Urinary bladder (tissue), 4 donors: ENCODE results near the gene ARPC4. TPM values are rescaled to one million over a fixed set of nuclear protein-coding genes. Genes with fewer than 3 reads are reported as not detected.

Experiments used
- DNase-seq: peaks from one replicate; pipeline ENCODE4 v3.0.0-alpha.2; 2015; ENCODE audit errors: extremely low spot score
- H3K27ac ChIP-seq: one replicate; pipeline ENCODE4 v1.5.1; 2013; ENCODE audit warnings: low read depth, mild to moderate bottlenecking, moderate library complexity
- H3K36me3 ChIP-seq: one replicate; pipeline ENCODE4 v1.6.1; 2013; ENCODE audit warnings: mild to moderate bottlenecking, moderate library complexity; ENCODE audit not compliant: insufficient read depth
- H3K4me1 ChIP-seq: one replicate; pipeline ENCODE4 v1.6.1; 2013; ENCODE audit warnings: mild to moderate bottlenecking, moderate library complexity; ENCODE audit not compliant: insufficient read depth
- H3K4me3 ChIP-seq: one replicate; pipeline ENCODE4 v1.5.1; 2013; ENCODE audit warnings: low read depth, low read length
- WGBS: extraction: QIAGEN DNeasy Blood & Tissue Kit; methylation state at CpG from one replicate; pipeline ENCODE4 v1.1.7; 2013; 5-methylcytosine and 5-hydroxymethylcytosine counted together
- polyA plus RNA-seq: library from polyadenylated mRNA; stranded (reverse); fragments of 200-250 nt; gene quantifications from one replicate; pipeline ENCODE4 v1.2.3, GENCODE V29; 2013
- total RNA-seq: library from RNA; depleted of rRNA; stranded (reverse); fragments of >200 nt; gene quantifications from one replicate; pipeline ENCODE4 v1.2.3, GENCODE V29; 2014
- donor health status: healthy with polysubstance abuse.
- donor health status: healthy.

ARPC4 gene
- total and polyA plus RNA-seq, 2 donors = 75.6 to 128 TPM

DNA sequence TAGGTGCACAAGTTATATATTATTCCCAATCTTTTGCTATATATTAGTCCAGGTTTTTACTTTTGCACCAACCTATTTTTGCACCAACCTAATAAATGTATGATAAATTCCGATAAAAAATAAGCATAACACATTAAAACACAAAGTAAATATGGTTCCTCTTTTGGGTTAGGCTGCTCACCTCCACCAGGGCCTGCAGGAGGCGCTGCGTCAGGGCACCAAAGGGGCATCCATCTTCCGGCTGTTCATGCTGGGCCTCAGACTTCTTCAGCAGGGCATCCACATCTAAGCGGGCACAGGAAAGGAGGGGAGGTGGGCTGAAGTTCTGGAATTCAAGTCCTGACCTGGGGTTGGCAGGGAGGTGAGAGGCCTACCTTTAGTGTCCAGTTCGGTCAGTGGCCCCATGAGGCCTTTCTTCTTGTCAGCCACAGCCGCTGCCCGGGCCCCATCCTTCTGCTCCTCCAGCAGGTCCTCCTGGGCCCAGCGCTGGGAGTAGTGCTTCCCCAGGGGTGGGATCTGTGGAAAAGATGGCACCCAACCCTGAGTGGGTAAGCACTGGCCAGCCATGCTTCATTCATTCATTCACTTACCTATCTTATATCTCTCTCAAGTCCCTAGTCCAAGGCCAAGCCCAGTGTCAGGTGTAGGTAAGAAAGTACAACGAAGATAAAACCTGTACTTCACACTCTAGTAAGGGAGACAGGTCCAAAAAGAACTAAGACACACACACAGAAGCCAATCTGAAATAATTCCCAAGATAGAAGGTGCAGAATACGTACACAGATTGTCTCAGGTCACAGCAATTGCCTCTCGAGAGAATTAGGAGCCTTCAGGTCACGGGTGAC, 5.8 kb upstream of the ARPC4 start:
- peaks cover 7% of the 10 kb centered on the region for H3K36me3 ChIP-seq
- 93% methylated on average over 13 of the region's 13 CpGs for WGBS
- no peak for DNase-seq

DNA sequence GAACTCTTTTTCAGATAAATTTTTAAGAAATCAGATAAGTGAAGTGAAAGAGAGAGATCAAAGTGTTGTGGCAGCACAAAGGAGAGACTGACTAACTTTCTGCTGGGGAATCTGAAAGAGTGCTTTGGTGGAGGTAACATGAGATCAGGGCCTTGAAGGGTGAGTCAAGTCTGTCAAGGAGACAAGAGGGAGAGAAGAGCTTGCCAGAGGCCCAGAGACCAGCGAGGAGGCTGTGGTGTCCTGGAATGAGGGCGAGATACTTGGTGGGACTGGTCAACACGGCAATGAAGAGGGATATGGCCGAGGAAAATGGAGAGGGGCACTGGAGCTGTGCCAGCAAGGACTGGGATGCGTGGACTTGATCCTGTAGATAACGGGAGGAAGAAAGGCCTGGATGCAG, 5.2 kb upstream of the ARPC4 start:
- Histone ChIP-seq H3K27ac (no peak overlapping the region), H3K4me1 (no peaks in the 10 kb centered on the region), H3K36me3 (peaks cover 7% of the 10 kb centered on the region), H3K4me3 (no peak overlapping the region)
- 82% methylated on average over 6 of the region's 6 CpGs for WGBS
- no peak for DNase-seq

More for the DNA sequence above, 5.8 kb upstream of the ARPC4 start:
- H3K4me3 ChIP-seq = no peak overlapping the region
- no peaks in the 10 kb centered on the region for H3K4me1 ChIP-seq
- no peak overlapping the region for H3K27ac ChIP-seq

DNA sequence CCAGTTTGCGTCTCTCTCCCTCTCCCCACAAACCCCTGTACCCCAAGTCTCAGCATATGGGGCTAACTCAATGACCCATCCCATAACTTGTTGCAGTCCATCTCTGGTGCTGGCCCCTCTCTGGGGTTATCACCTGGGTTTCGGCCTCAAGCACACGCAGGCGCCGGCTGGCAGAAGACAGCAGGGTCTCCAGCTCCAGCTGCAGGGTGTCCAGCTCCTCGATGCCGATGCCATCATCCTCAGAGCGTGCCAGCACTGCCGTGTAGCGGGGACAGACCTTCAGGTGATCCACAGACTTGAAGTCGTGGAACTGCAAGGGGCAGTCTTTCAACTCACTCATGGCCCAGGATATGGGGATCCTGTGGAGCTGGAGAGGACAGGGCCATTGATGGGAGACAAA, 1.8 kb upstream of the ARPC4 start:
- no peak for DNase-seq
- no peaks in the 10 kb centered on the region for H3K4me1 ChIP-seq
- H3K36me3 ChIP-seq = peaks cover 5% of the 10 kb centered on the region
- WGBS = 86% methylated on average over 11 of the region's 11 CpGs
- H3K4me3 ChIP-seq = no peak overlapping the region
- no peak overlapping the region for H3K27ac ChIP-seq

DNA sequence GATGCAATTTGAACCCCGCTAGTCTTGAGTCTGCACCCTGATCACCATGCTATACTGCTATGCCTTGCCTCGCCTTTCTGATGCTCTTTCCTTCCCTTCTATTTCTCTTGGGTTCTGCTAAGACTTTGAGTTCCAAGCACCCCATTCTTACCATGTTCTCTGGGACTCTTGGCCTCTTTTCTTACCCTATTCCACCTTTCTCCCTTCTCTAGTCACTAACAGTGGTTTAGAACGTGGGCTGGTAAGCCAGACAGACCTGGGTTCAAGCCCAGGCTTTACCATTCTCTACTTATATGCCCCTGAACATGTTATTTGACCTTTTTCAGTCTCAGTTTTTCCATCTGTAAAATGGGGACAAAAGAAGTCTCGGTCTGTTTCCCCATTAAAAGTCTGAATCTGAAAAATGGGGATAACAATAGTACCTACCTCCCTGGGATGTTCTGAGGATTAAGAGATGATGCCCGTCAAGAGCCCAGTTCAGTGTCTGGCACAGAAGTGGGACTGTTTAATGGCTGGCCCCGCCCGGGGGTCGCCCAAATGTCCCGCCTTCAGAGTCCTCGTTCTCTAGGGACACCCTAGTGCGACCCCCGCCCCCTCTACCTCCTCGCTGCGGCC, 985 bp upstream of the ARPC4 start:
- no peak for DNase-seq
- H3K4me3 ChIP-seq = peak overlapping the region; percentile 96
- WGBS = 14% methylated on average over 14 of the region's 14 CpGs
- peak overlapping the region; percentile 96 for H3K27ac ChIP-seq
- no peaks in the 10 kb centered on the region for H3K4me1 ChIP-seq
- peaks cover 5% of the 10 kb centered on the region for H3K36me3 ChIP-seq

GRCh38 chr3:9793161-9793781, 389 bp downstream of the ARPC4 start:
- WGBS = 2% methylated on average over 23 of the region's 23 CpGs
- no peaks in the 10 kb centered on the region for H3K4me1 ChIP-seq
- no peak for DNase-seq
- H3K27ac ChIP-seq = peak overlapping the region; percentile 93
- H3K4me3 ChIP-seq = peak overlapping the region; percentile 96
- H3K36me3 ChIP-seq = peaks cover 1% of the 10 kb centered on the region

GRCh38 chr3:9794400-9794799, 1.5 kb downstream of the ARPC4 start:
- Histone ChIP-seq H3K27ac (no peak overlapping the region), H3K4me3 (no peak overlapping the region), H3K36me3 (peaks cover 1% of the 10 kb centered on the region), H3K4me1 (no peaks in the 10 kb centered on the region)
- 95% methylated on average over 11 of the region's 11 CpGs for WGBS
- DNase-seq = no peak

- H3K36me3 ChIP-seq = peaks cover 3% of the 10 kb centered on the region
- no peaks in the 10 kb centered on the region for H3K4me1 ChIP-seq
- no peak overlapping the region for H3K4me3 ChIP-seq
- H3K27ac ChIP-seq = no peak overlapping the region
- no peak for DNase-seq
- 78% methylated on average over 5 of the region's 5 CpGs for WGBS
These were observed 2.3 kb downstream of the ARPC4 start for GRCh38 chr3:9795207-9795606.

DNA sequence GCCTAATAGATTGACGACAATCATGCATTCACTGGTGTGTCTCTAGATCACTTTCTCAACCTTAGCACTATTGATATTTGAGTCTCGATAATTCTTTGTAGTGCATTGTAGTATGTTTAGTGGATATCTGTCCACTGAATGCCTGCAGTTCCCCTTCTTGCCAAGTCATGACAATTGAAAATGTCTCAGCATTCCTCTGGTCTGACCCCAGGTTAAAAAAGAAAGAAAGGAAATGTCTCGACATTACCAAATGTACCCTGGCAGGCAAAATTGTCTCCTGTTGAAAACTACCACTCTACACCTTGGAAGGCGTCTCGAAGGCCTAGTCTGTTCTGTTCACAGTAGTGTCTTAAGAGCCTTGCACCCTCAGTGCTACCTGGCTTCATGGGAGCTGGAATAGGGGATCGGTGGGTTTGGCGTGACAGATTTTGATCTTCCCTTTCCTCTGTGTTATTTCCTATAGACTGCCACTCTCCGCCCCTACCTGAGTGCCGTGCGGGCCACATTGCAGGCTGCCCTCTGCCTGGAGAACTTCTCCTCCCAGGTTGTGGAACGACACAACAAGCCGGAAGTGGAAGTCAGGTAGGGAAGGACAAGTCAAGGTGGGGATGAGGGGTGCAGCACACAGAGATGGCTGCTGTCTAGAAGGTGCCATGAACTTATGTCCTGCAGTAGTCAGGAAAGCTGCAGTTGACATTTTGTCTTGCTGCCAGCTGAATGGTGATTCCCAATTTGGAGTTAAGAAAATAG, 4.5 kb downstream of the ARPC4 start:
- Histone ChIP-seq H3K36me3 (peaks cover 6% of the 10 kb centered on the region), H3K4me1 (no peaks in the 10 kb centered on the region), H3K27ac (no peak overlapping the region), H3K4me3 (no peak overlapping the region)
- DNase-seq = no peak
- WGBS = 92% methylated on average over 12 of the region's 12 CpGs

DNA sequence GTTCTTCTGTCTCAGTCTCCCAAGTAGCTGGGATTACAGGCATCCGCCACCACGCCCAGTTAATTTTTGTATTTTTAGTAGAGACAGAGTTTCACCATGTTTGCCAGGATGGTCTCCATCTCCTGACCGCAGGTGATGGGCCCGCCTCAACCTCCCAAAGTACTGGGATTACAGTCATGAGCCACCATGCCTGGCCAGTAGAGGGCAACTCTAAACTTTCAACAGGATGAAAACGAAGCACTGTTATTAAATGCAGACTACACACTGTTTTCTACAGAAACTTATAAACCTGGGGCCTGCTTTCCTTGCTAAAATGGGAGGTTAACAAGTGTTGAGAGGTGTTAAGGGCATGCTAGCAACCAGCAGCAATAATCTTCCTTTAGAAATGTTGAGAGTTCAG, 7.6 kb downstream of the ARPC4 start:
- WGBS = 87% methylated on average over 5 of the region's 5 CpGs
- Histone ChIP-seq H3K27ac (no peak overlapping the region), H3K4me3 (no peak overlapping the region), H3K36me3 (peaks cover 9% of the 10 kb centered on the region), H3K4me1 (no peaks in the 10 kb centered on the region)
- no peak for DNase-seq

DNA sequence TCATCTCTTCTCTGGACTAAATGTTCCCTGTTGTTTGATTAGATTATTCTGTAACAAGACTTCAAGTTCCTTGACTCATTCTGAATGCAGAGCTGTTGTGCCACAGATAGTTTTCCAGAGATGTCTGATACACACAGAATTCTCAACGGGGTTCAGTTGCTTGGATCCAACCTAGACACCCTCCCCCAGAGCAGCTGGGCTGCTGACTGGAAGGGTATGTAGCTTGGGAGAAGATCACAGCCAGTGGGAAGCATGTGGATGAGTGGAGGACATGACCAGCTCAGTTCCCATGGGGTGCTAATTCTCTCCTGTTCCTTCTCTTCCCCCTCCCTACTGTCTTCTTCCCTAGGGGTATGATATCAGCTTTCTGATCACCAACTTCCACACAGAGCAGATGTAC, 10.6 kb downstream of the ARPC4 start:
- Histone ChIP-seq H3K4me1 (no peaks in the 10 kb centered on the region), H3K4me3 (no peak overlapping the region), H3K36me3 (peaks cover 15% of the 10 kb centered on the region), H3K27ac (no peak overlapping the region)
- DNase-seq = no peak
- 91% methylated on average over 1 of the region's 1 CpG for WGBS

DNA sequence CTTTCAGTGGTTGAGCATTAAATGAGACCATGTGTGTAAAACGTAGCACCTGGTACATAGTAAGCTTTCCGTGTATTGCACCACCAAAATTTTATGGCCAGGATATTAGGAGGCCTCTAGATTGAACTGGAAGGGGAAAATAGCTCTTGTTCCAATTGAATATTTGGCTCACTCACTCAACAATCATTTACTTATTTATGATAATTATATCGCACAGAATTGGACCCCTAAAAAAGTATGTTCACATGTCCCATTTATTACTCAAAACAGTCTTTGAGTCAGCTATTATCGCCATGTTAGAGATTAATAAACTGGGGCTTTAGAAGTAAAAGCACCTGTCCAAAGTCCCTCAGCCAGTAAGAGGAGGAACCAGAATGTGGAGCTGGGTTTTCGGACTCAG, 12.1 kb downstream of the ARPC4 start:
- Histone ChIP-seq H3K4me1 (no peaks in the 10 kb centered on the region), H3K36me3 (peaks cover 13% of the 10 kb centered on the region), H3K4me3 (no peak overlapping the region), H3K27ac (no peak overlapping the region)
- DNase-seq = no peak
- 88% methylated on average over 5 of the region's 5 CpGs for WGBS

- DNase-seq = no peak
- Histone ChIP-seq H3K27ac (no peak overlapping the region), H3K4me3 (no peak overlapping the region), H3K4me1 (no peaks in the 10 kb centered on the region), H3K36me3 (peaks cover 11% of the 10 kb centered on the region)
- 89% methylated on average over 12 of the region's 12 CpGs for WGBS
These were observed 13.3 kb downstream of the ARPC4 start for GRCh38 chr3:9806137-9806536.

DNA sequence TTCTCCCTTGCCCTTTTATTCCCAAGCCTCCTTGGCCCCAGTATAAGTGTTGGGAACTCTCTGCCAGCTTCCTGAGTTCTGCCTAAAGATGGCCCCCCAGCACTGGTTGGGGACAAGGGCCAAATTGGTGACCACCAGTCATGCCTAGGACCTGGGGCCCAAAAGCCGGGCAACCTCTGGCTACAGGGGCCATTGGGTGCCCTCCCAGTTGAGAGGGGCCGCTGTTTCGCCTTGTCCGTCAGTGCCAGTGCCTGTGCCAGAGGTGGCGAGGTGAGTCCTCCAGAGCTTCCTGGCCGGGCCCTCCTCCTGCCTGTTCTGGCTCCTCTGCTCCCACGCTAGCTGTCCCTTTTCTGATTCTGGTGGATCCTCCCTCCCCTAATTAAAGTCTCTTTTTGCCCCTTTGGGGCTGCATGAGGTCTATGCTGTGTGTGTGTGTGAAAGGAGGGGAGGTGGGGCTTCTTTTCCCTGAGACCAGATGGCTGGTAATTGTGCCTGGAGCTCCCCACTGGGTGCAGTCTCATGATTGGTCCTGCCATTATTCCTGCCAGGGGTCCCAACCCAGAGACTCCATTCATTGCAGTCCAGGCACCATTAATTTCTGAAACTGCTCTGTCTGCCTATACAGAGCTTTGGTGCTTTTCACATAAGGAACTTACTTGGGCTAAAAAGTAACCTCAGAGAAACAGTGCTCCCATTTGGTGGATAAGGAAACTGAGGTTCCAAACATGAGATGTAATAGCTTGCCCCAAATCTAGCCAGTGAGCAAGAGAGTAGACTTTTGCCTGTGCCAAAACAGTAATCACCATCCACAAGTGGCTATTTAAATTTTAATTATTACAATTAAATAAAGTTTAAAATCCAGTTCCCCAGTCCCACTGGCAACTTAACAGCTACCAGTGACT, 14.1 kb downstream of the ARPC4 start:
- Histone ChIP-seq H3K36me3 (peaks cover 9% of the 10 kb centered on the region), H3K4me1 (no peaks in the 10 kb centered on the region), H3K4me3 (no peak overlapping the region), H3K27ac (no peak overlapping the region)
- DNase-seq = no peak
- WGBS = 90% methylated on average over 7 of the region's 7 CpGs
